B cell (primary cell): ENCODE data around the gene ADSS2. TPM values are rescaled to one million over a fixed set of nuclear protein-coding genes. Genes with fewer than 3 reads are reported as not detected.

Experiments used
- ATAC-seq: fragments of 200-7000 bp; cut with Tn5 transposase; one replicate; pipeline ENCODE4 v1.10.0; 2021; ENCODE audit warnings: low read depth, mild to moderate bottlenecking, moderate number of reproducible peaks, moderate library complexity
- CTCF ChIA-PET: fragments of 350-600 bp; sonication (Branson Sonifier 250); formaldehyde crosslinking; loops from one replicate; lab custom pipeline; 2021; ENCODE audit warnings: antibody characterized with exemption, inconsistent platforms; lab: Charles Lee
- POLR2A ChIA-PET: fragments of 350-600 bp; sonication (Branson Sonifier 250); formaldehyde crosslinking; loops from one replicate; lab custom pipeline; 2021; ENCODE audit warnings: antibody characterized with exemption; lab: Charles Lee
- DNase-seq: peaks from one replicate; pipeline ENCODE4 v3.0.0; 2013
- H2AFZ ChIP-seq: 2 replicates; pipeline ENCODE4 v1.6.1; 2012; ENCODE audit warnings: mild to moderate bottlenecking, low read depth, low read length; ENCODE audit not compliant: insufficient read depth, poor library complexity, severe bottlenecking
- H3K27ac ChIP-seq, 2 donors: 1 replicate in 1 of 2; 2 replicates in 1 of 2; pipeline ENCODE4 v1.5.1; 2012 to 2013; ENCODE audit warnings: low read length in 2 of 2, mild to moderate bottlenecking in 2 of 2, moderate library complexity in 1 of 2
- H3K27me3 ChIP-seq, 4 experiments: fragments of 200-600 bp in 1 of 4; sonication (generic) in 1 of 4; replicated peaks in 1 of 4; 1 replicate in 2 of 4; 2 replicates in 2 of 4; pipeline versions ENCODE4 v1.6.1 to v1.7.0; 2013 to 2016; ENCODE audit warnings: low read length in 3 of 4, mild to moderate bottlenecking in 2 of 4, mixed read lengths in 1 of 4, moderate library complexity in 1 of 4; ENCODE audit not compliant: insufficient read depth in 4 of 4, control insufficient read depth in 3 of 4; ENCODE audit errors: control extremely low read depth in 1 of 4
- H3K36me3 ChIP-seq, 2 experiments: replicated peaks in 1 of 2; 1 replicate in 1 of 2; 2 replicates in 1 of 2; pipeline versions ENCODE4 v1.6.1 to v1.7.1; 2013; ENCODE audit warnings: low read length in 1 of 2; ENCODE audit not compliant: insufficient read depth in 2 of 2, control insufficient read depth in 1 of 2; ENCODE audit errors: control extremely low read depth in 1 of 2, extremely low read depth in 1 of 2
- H3K4me1 ChIP-seq, 2 donors: fragments of 200-600 bp in 1 of 2; sonication (generic) in 1 of 2; 1 replicate in 1 of 2; 2 replicates in 1 of 2; pipeline versions ENCODE4 v1.5.1 to v1.6.1; 2013 to 2017; ENCODE audit warnings: low read length in 2 of 2; ENCODE audit not compliant: control insufficient read depth in 2 of 2, insufficient read depth in 2 of 2
- H3K4me2 ChIP-seq: replicated peaks from 2 replicates; pipeline ENCODE3; 2012; ENCODE audit warnings: mild to moderate bottlenecking, low read depth, low read length; ENCODE audit not compliant: poor library complexity, severe bottlenecking
- H3K4me3 ChIP-seq, 5 experiments: fragments of 200-600 bp in 1 of 5; sonication (generic) in 1 of 5; 1 replicate in 3 of 5; 2 replicates in 2 of 5; pipeline versions ENCODE4 v1.5.1 to v1.7.0; 2011 to 2016; ENCODE audit warnings: low read length in 4 of 5, mild to moderate bottlenecking in 4 of 5, low read depth in 2 of 5, control low read depth in 1 of 5, moderate library complexity in 1 of 5; ENCODE audit not compliant: insufficient read depth in 1 of 5; ENCODE audit errors: control extremely low read depth in 1 of 5, extremely low read depth in 1 of 5
- H3K79me2 ChIP-seq: fragments of 200-600 bp; sonication (generic); one replicate; pipeline ENCODE4 v1.6.0; 2016; ENCODE audit warnings: low read length; ENCODE audit not compliant: control insufficient read depth, insufficient read depth
- H3K9ac ChIP-seq: fragments of 200-600 bp; sonication (generic); 2 replicates; pipeline ENCODE4 v1.6.1; 2017; ENCODE audit warnings: mild to moderate bottlenecking, low read length, moderate library complexity
- H3K9me3 ChIP-seq, 3 donors: one replicate each; pipeline versions ENCODE4 v1.6.1 to v1.7.1; 2013; ENCODE audit warnings: low read length in 2 of 3; ENCODE audit not compliant: control insufficient read depth in 2 of 3, insufficient read depth in 1 of 3; ENCODE audit errors: control extremely low read depth in 1 of 3
- H4K20me1 ChIP-seq: 2 replicates; pipeline ENCODE4 v1.6.0; 2012; ENCODE audit warnings: mild to moderate bottlenecking, low read length; ENCODE audit not compliant: insufficient read depth, control insufficient read depth, poor library complexity, severe bottlenecking
- H3K27ac Mint-ChIP-seq: one replicate; pipeline ENCODE4 v1.8.0; 2021; ENCODE audit warnings: mixed read lengths
- H3K27me3 Mint-ChIP-seq: one replicate; pipeline ENCODE4 v1.8.0; 2021; ENCODE audit warnings: mixed read lengths
- H3K4me1 Mint-ChIP-seq: one replicate; pipeline ENCODE4 v1.8.0; 2021; ENCODE audit warnings: mixed read lengths
- H3K4me3 Mint-ChIP-seq: one replicate; pipeline ENCODE4 v1.8.0; 2021; ENCODE audit warnings: mixed read lengths
- H3K9me3 Mint-ChIP-seq: one replicate; pipeline ENCODE4 v1.8.0; 2022; ENCODE audit warnings: mixed read lengths; ENCODE audit not compliant: insufficient read depth
- CTCF ChIP-seq: fragments of 200-600 bp; IDR thresholded peaks from one replicate; pipeline ENCODE4 v1.8.0; 2022; ENCODE audit warnings: antibody characterized with exemption, mild to moderate bottlenecking
- EZH2 ChIP-seq: IDR thresholded peaks from 2 replicates; pipeline ENCODE4 v1.6.1; 2012; ENCODE audit warnings: borderline replicate concordance, low read depth, mild to moderate bottlenecking, moderate library complexity, low read length; ENCODE audit not compliant: insufficient read depth, poor library complexity, severe bottlenecking
- WGBS: methylation state at CpG from one replicate; pipeline ENCODE4 v1.1.5; 2013; ENCODE audit warnings: missing lambda C conversion rate; ENCODE audit not compliant: insufficient coverage; 5-methylcytosine and 5-hydroxymethylcytosine counted together
- intact Hi-C: fragments of 100-400 bp; cut with micrococcal nuclease; formaldehyde crosslinking; loops from one replicate; pipeline ENCODE4 v1.10.0; 2022
- polyA plus RNA-seq: library from polyadenylated mRNA; depleted of rRNA; stranded (reverse); fragments of >200 nt; gene quantifications from 2 replicates; pipeline ENCODE4 v1.2.3, GENCODE V29; 2012
- total RNA-seq, 2 donors: library from RNA; stranded (reverse); fragments of 120-200 nt in 1 of 2; gene quantifications; 1 replicate in 1 of 2; 2 replicates in 1 of 2; pipeline versions ENCODE4 v1.2.3 to v1.2.4, GENCODE V29; 2013 to 2022

Gene ADSS2
- total and polyA plus RNA-seq, 2 donors (not counting 1 experiment from before 2014, with no cell fraction given), result 13.0 to 48.4 TPM

- intact Hi-C loops, result no loop called here
- Histone ChIP-seq H3K36me3 (no peaks in the 10 kb centered on the region), H3K27ac (no peak overlapping the region), H3K4me1 (peaks cover 9 to 16% of the 10 kb centered on the region in 2 donors), H3K4me3 (no peak overlapping the region), H3K9ac (no peak overlapping the region), H2AFZ (no peak overlapping the region), H3K27me3 (no peaks in the 10 kb centered on the region), H4K20me1 (no peaks in the 10 kb centered on the region), H3K9me3 (no peaks in the 10 kb centered on the region), H3K4me2 (no peak overlapping the region), H3K79me2 (no peaks in the 10 kb centered on the region)
- TF ChIP-seq CTCF, result no peak
- TF ChIP-seq EZH2, result no peak
- H3K9me3 Mint-ChIP-seq, result no peaks in the 10 kb centered on the region
- no peak overlapping the region for H3K4me3 Mint-ChIP-seq
- ATAC-seq (no peak), DNase-seq (no peak)
- peaks cover 12% of the 10 kb centered on the region for H3K4me1 Mint-ChIP-seq
- ChIA-PET POLR2A (no interaction called here), CTCF (no interaction called here)
- no peaks in the 10 kb centered on the region for H3K27me3 Mint-ChIP-seq
- no CpG with 5 or more reads among the region's 4 CpGs for WGBS
- H3K27ac Mint-ChIP-seq, result no peak overlapping the region
Measured at GRCh38 chr1:244458781-244459180, 7.1 kb upstream of the ADSS2 start.

DNA sequence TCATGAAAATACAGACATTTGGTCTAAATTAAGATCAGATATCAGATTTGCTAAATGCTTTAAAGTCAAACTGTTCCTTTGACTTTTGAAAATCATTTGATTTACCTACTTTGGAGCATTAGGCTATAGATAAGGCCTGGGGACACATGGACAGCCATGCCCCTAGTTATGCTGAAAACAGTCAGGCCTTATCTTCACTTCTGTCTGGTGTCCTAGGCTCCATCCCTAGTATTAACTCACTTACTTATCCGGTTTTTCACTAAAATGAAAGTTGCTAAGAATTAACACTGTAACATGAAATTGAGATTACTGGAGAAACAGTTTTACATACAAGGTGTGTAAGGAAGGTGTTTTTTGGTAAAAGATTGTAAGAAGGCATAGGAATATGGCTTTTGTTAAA, 4.9 kb upstream of the ADSS2 start:
- no peak overlapping the region for H3K4me3 Mint-ChIP-seq
- intact Hi-C loops, result no loop called here
- CTCF ChIA-PET, result no interaction called here

More for the DNA sequence above, 4.9 kb upstream of the ADSS2 start:
- H3K27me3 Mint-ChIP-seq, result no peaks in the 10 kb centered on the region
- peaks cover 16 to 21% of the 10 kb centered on the region in 2 donors for H3K4me1 ChIP-seq
- H3K9ac ChIP-seq, result no peak overlapping the region
- WGBS, result no CpG with 5 or more reads among the region's 1 CpG
- ATAC-seq (no peak), DNase-seq (no peak)
- no peak for TF ChIP-seq CTCF
- no peak for TF ChIP-seq EZH2
- H3K9me3 ChIP-seq, result no peaks in the 10 kb centered on the region
- H2AFZ ChIP-seq, result no peak overlapping the region
- H3K27me3 ChIP-seq, result no peaks in the 10 kb centered on the region
- H4K20me1 ChIP-seq, result no peaks in the 10 kb centered on the region
- no peaks in the 10 kb centered on the region for H3K79me2 ChIP-seq
- no peak overlapping the region for H3K27ac ChIP-seq
- H3K4me3 ChIP-seq, result no peak overlapping the region
- POLR2A ChIA-PET, result no interaction called here
- no peak overlapping the region for H3K4me2 ChIP-seq
- H3K27ac Mint-ChIP-seq, result no peak overlapping the region
- H3K4me1 Mint-ChIP-seq, result peaks cover 16% of the 10 kb centered on the region
- H3K36me3 ChIP-seq, result no peaks in the 10 kb centered on the region
- no peaks in the 10 kb centered on the region for H3K9me3 Mint-ChIP-seq
